ENCODE results near the gene FGF19. TPM values are rescaled to one million over a fixed set of nuclear protein-coding genes. Genes with fewer than 3 reads are reported as not detected.

The FGF19 gene
- total RNA-seq, 1 experiment from 2014 or later, result 17.6 TPM

DNA sequence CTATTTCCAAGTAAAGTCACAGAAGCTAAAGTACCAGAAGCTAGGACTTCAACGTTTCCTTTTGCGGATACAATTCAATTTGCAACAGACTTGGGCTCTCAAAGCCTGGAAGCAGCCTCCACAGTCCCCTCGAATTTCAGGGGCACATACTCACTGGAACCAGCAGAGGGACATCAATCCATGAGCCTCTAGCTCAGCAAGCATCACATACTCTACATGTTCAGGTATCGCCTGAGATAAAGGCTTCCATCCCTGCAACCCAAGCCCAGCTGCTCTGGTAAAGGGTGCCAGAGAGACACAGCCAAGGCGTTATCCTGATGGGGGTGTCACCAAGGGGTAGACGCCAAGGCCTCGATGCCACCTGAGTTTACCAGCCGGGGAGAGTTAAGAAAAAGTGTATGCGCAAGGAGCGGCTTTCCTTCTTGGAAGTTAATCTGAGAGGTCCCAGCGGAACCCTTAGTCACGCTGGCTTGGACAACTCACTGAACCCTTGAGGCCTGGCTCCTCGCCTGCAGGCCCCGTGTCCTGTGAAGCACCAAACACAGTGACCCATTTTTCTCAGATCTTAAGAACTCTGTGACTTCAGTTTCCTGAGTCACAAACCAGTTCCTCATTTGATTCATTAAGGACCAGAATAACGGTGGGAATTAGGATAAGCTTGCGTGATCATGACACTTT, 41.7 kb downstream of the FGF19 start (continued):
- no peak for TF ChIP-seq EMX1 (CRISPR knock-in tag; IDR thresholded peaks at IDR 0.05)

DNA sequence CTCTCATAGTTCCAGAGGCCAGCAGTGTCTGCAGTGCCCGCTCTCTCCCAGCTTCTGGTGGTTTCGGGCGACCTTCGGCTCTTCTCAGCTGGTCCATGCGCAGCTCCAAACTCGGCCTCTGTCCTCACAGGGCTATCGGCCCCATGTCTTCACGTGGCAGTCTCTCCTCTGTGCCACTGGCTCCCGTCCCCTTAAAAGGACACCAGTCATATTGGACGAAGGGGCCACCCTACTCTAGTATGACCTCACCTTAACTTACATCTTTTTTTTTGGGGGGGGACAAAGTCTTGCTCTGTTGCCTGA, 42.5 kb downstream of the FGF19 start:
- ATAC-seq (no peak), DNase-seq (ENCODE audit: low spot score) (peak; percentile 3)
- CTCF ChIA-PET, result interaction anchor here (0.6 to 5.8 kb wide), 18 partner anchors 8 to 617 kb away, joined by 3 to 34 read pairs (median 3); no protein-coding TSS in a partner anchor
- Mint-ChIP-seq H3K36me3 (peaks cover 7% of the 10 kb centered on the region; the same call in 1 of the 2 replicates), H3K4me3 (no peak overlapping the region), H3K9me3 (no peaks in the 10 kb centered on the region), H3K4me1 (peaks cover 19% of the 10 kb centered on the region), H3K27me3 (ENCODE audit: low read depth) (no peaks in the 10 kb centered on the region), H3K27ac (no peak overlapping the region)
- POLR2A ChIA-PET, result no interaction called here
- TF ChIP-seq NR2C2 (CRISPR knock-in tag; IDR thresholded peaks at IDR 0.05), result no peak
- TF ChIP-seq, protein P1, sequence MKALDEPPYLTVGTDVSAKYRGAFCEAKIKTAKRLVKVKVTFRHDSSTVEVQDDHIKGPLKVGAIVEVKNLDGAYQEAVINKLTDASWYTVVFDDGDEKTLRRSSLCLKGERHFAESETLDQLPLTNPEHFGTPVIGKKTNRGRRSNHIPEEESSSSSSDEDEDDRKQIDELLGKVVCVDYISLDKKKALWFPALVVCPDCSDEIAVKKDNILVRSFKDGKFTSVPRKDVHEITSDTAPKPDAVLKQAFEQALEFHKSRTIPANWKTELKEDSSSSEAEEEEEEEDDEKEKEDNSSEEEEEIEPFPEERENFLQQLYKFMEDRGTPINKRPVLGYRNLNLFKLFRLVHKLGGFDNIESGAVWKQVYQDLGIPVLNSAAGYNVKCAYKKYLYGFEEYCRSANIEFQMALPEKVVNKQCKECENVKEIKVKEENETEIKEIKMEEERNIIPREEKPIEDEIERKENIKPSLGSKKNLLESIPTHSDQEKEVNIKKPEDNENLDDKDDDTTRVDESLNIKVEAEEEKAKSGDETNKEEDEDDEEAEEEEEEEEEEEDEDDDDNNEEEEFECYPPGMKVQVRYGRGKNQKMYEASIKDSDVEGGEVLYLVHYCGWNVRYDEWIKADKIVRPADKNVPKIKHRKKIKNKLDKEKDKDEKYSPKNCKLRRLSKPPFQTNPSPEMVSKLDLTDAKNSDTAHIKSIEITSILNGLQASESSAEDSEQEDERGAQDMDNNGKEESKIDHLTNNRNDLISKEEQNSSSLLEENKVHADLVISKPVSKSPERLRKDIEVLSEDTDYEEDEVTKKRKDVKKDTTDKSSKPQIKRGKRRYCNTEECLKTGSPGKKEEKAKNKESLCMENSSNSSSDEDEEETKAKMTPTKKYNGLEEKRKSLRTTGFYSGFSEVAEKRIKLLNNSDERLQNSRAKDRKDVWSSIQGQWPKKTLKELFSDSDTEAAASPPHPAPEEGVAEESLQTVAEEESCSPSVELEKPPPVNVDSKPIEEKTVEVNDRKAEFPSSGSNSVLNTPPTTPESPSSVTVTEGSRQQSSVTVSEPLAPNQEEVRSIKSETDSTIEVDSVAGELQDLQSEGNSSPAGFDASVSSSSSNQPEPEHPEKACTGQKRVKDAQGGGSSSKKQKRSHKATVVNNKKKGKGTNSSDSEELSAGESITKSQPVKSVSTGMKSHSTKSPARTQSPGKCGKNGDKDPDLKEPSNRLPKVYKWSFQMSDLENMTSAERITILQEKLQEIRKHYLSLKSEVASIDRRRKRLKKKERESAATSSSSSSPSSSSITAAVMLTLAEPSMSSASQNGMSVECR (CRISPR knock-in tag; IDR thresholded peaks at IDR 0.05; ENCODE audit: borderline replicate concordance), result no peak
- TF ChIP-seq, protein P2, sequence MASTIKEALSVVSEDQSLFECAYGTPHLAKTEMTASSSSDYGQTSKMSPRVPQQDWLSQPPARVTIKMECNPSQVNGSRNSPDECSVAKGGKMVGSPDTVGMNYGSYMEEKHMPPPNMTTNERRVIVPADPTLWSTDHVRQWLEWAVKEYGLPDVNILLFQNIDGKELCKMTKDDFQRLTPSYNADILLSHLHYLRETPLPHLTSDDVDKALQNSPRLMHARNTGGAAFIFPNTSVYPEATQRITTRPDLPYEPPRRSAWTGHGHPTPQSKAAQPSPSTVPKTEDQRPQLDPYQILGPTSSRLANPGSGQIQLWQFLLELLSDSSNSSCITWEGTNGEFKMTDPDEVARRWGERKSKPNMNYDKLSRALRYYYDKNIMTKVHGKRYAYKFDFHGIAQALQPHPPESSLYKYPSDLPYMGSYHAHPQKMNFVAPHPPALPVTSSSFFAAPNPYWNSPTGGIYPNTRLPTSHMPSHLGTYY (CRISPR knock-in tag; IDR thresholded peaks at IDR 0.05), result no peak
- no peak for TF ChIP-seq SP1 (CRISPR knock-in tag; conservative IDR thresholded peaks at IDR 0.05)
- TF ChIP-seq CBFB (CRISPR knock-in tag; IDR thresholded peaks at IDR 0.05; ENCODE audit: low read depth), result no peak
- TF ChIP-seq, protein P3, sequence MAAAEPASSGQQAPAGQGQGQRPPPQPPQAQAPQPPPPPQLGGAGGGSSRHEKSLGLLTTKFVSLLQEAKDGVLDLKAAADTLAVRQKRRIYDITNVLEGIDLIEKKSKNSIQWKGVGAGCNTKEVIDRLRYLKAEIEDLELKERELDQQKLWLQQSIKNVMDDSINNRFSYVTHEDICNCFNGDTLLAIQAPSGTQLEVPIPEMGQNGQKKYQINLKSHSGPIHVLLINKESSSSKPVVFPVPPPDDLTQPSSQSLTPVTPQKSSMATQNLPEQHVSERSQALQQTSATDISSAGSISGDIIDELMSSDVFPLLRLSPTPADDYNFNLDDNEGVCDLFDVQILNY (CRISPR knock-in tag; IDR thresholded peaks at IDR 0.05), result no peak

GRCh38 chr11:69660001-69660500, 43.8 kb downstream of the FGF19 start:
- Mint-ChIP-seq H3K27ac (no peak overlapping the region), H3K4me1 (peaks cover 19% of the 10 kb centered on the region), H3K9me3 (no peaks in the 10 kb centered on the region), H3K4me3 (no peak overlapping the region), H3K36me3 (peaks cover 7% of the 10 kb centered on the region; the same call in 1 of the 2 replicates), H3K27me3 (ENCODE audit: low read depth) (no peaks in the 10 kb centered on the region)
- POLR2A ChIA-PET, result no interaction called here
- CTCF ChIA-PET, result interaction anchor here (0.8 to 5.8 kb wide), 6 partner anchors 10 to 553 kb away, joined by 3 to 34 read pairs (median 14); no protein-coding TSS in a partner anchor
- ATAC-seq, result no peak
- DNase-seq (ENCODE audit: low spot score), result no peak
- TF ChIP-seq ZBTB21 (CRISPR knock-in tag; IDR thresholded peaks at IDR 0.05; ENCODE audit: borderline replicate concordance) (no peak), ZNF416 (CRISPR knock-in tag; IDR thresholded peaks at IDR 0.05) (no peak), ZNF121 (CRISPR knock-in tag; IDR thresholded peaks at IDR 0.05) (no peak), MXD4 (CRISPR knock-in tag; IDR thresholded peaks at IDR 0.05; ENCODE audit: borderline replicate concordance) (no peak), CBFB (CRISPR knock-in tag; IDR thresholded peaks at IDR 0.05; ENCODE audit: low read depth) (no peak), ESRRA (CRISPR knock-in tag; IDR thresholded peaks at IDR 0.05; ENCODE audit: borderline replicate concordance) (no peak), SP1 (CRISPR knock-in tag; conservative IDR thresholded peaks at IDR 0.05) (no peak), ETV6 (CRISPR knock-in tag; IDR thresholded peaks at IDR 0.05) (no peak), KAT7 (CRISPR knock-in tag; IDR thresholded peaks at IDR 0.05; ENCODE audit: borderline replicate concordance) (no peak), CDX4 (CRISPR knock-in tag; IDR thresholded peaks at IDR 0.05; ENCODE audit: borderline replicate concordance) (no peak), NR2C2 (CRISPR knock-in tag; IDR thresholded peaks at IDR 0.05) (no peak), RELA (CRISPR knock-in tag; IDR thresholded peaks at IDR 0.05; ENCODE audit: borderline replicate concordance) (no peak), TEAD1 (CRISPR knock-in tag; IDR thresholded peaks at IDR 0.05) (no peak), ZNF423 (CRISPR knock-in tag; IDR thresholded peaks at IDR 0.05) (no peak), HMGXB4 (CRISPR knock-in tag; IDR thresholded peaks at IDR 0.05) (no peak)
- TF ChIP-seq, protein P2 (CRISPR knock-in tag; IDR thresholded peaks at IDR 0.05), result no peak

Measured in WTC11 (cell line).